ENCODE results near the gene NRAP.

The NRAP gene

GRCh38 chr10:113605268-113605978, 58.4 kb downstream of the NRAP start:
- Histone ChIP-seq H3K9me3 (ENCODE audit: control insufficient read depth, low read length) (no peaks in the 10 kb centered on the region), H3K4me1 (ENCODE audit: control insufficient read depth, insufficient read depth, low read length, poor library complexity, severe bottlenecking) (no peaks in the 10 kb centered on the region), H3K36me3 (ENCODE audit: control insufficient read depth, insufficient read depth, low read length) (no peaks in the 10 kb centered on the region), H3K27ac (ENCODE audit: low read depth, low read length, severe bottlenecking) (no peak overlapping the region), H3K4me3 (ENCODE audit: extremely low read depth, insufficient read depth, low read length, poor library complexity, severe bottlenecking) (no peak overlapping the region)
- 88 to 97% methylated on average over 8 to 9 of the region's 13 CpGs for WGBS, 2 experiments (ENCODE audit: insufficient coverage in 2 of 2)

GRCh38 chr10:113604572-113604971, 59.3 kb downstream of the NRAP start:
- Histone ChIP-seq H3K4me1 (ENCODE audit: control insufficient read depth, insufficient read depth, low read length, poor library complexity, severe bottlenecking) (no peaks in the 10 kb centered on the region), H3K4me3 (ENCODE audit: extremely low read depth, insufficient read depth, low read length, poor library complexity, severe bottlenecking) (no peak overlapping the region), H3K36me3 (ENCODE audit: control insufficient read depth, insufficient read depth, low read length) (no peaks in the 10 kb centered on the region), H3K27ac (ENCODE audit: low read depth, low read length, severe bottlenecking) (no peak overlapping the region), H3K9me3 (ENCODE audit: control insufficient read depth, low read length) (no peaks in the 10 kb centered on the region)
- WGBS, 2 experiments (ENCODE audit: insufficient coverage in 2 of 2) = 92 to 95% methylated on average over 9 to 11 of the region's 12 CpGs

- Histone ChIP-seq H3K9me3 (ENCODE audit: control insufficient read depth, low read length) (no peaks in the 10 kb centered on the region), H3K4me1 (ENCODE audit: control insufficient read depth, insufficient read depth, low read length, poor library complexity, severe bottlenecking) (no peaks in the 10 kb centered on the region), H3K4me3 (ENCODE audit: extremely low read depth, insufficient read depth, low read length, poor library complexity, severe bottlenecking) (no peak overlapping the region), H3K36me3 (ENCODE audit: control insufficient read depth, insufficient read depth, low read length) (no peaks in the 10 kb centered on the region), H3K27ac (ENCODE audit: low read depth, low read length, severe bottlenecking) (no peak overlapping the region)
- 88 to 92% methylated on average over 13 of the region's 13 CpGs for WGBS, 2 experiments (ENCODE audit: insufficient coverage in 2 of 2)
Measured at GRCh38 chr10:113603057-113603777, 60.6 kb downstream of the NRAP start.

- WGBS, 2 experiments (ENCODE audit: insufficient coverage in 2 of 2) = 75 to 88% methylated on average over 1 of the region's 3 CpGs
- no peak overlapping the region for H3K27ac ChIP-seq (ENCODE audit: low read depth, low read length, severe bottlenecking)
- no peaks in the 10 kb centered on the region for H3K36me3 ChIP-seq (ENCODE audit: control insufficient read depth, insufficient read depth, low read length)
- H3K9me3 ChIP-seq (ENCODE audit: control insufficient read depth, low read length) = no peaks in the 10 kb centered on the region
- H3K4me1 ChIP-seq (ENCODE audit: control insufficient read depth, insufficient read depth, low read length, poor library complexity, severe bottlenecking) = no peaks in the 10 kb centered on the region
- no peak overlapping the region for H3K4me3 ChIP-seq (ENCODE audit: extremely low read depth, insufficient read depth, low read length, poor library complexity, severe bottlenecking)
Measured at GRCh38 chr10:113600569-113600968, 63.3 kb downstream of the NRAP start.

GRCh38 chr10:113594652-113595051, 69.2 kb downstream of the NRAP start:
- Histone ChIP-seq H3K27ac (ENCODE audit: low read depth, low read length, severe bottlenecking) (no peak overlapping the region), H3K36me3 (ENCODE audit: control insufficient read depth, insufficient read depth, low read length) (no peaks in the 10 kb centered on the region), H3K9me3 (ENCODE audit: control insufficient read depth, low read length) (no peaks in the 10 kb centered on the region), H3K4me3 (ENCODE audit: extremely low read depth, insufficient read depth, low read length, poor library complexity, severe bottlenecking) (no peak overlapping the region), H3K4me1 (ENCODE audit: control insufficient read depth, insufficient read depth, low read length, poor library complexity, severe bottlenecking) (no peaks in the 10 kb centered on the region)
- 77 to 80% methylated on average over 12 to 13 of the region's 13 CpGs for WGBS, 2 experiments (ENCODE audit: insufficient coverage in 2 of 2)

GRCh38 chr10:113592380-113592779, 71.5 kb downstream of the NRAP start:
- no peaks in the 10 kb centered on the region for H3K36me3 ChIP-seq (ENCODE audit: control insufficient read depth, insufficient read depth, low read length)
- no peaks in the 10 kb centered on the region for H3K9me3 ChIP-seq (ENCODE audit: control insufficient read depth, low read length)
- no peak overlapping the region for H3K27ac ChIP-seq (ENCODE audit: low read depth, low read length, severe bottlenecking)
- H3K4me1 ChIP-seq (ENCODE audit: control insufficient read depth, insufficient read depth, low read length, poor library complexity, severe bottlenecking) = no peaks in the 10 kb centered on the region
- H3K4me3 ChIP-seq (ENCODE audit: extremely low read depth, insufficient read depth, low read length, poor library complexity, severe bottlenecking) = no peak overlapping the region
- WGBS, 2 experiments (ENCODE audit: insufficient coverage in 2 of 2) = 83 to 96% methylated on average over 4 to 6 of the region's 8 CpGs

GRCh38 chr10:113590581-113590980, 73.3 kb downstream of the NRAP start:
- H3K4me3 ChIP-seq (ENCODE audit: extremely low read depth, insufficient read depth, low read length, poor library complexity, severe bottlenecking) = no peak overlapping the region
- no peak overlapping the region for H3K27ac ChIP-seq (ENCODE audit: low read depth, low read length, severe bottlenecking)
- whole genome bisulfite sequencing, 2 experiments (ENCODE audit: insufficient coverage in 2 of 2) = 88 to 94% methylated on average over 12 of the region's 12 CpGs
- H3K36me3 ChIP-seq (ENCODE audit: control insufficient read depth, insufficient read depth, low read length) = no peaks in the 10 kb centered on the region
- no peaks in the 10 kb centered on the region for H3K4me1 ChIP-seq (ENCODE audit: control insufficient read depth, insufficient read depth, low read length, poor library complexity, severe bottlenecking)
- H3K9me3 ChIP-seq (ENCODE audit: control insufficient read depth, low read length) = no peaks in the 10 kb centered on the region

- no peaks in the 10 kb centered on the region for H3K36me3 ChIP-seq (ENCODE audit: control insufficient read depth, insufficient read depth, low read length)
- no peak overlapping the region for H3K27ac ChIP-seq (ENCODE audit: low read depth, low read length, severe bottlenecking)
- no peaks in the 10 kb centered on the region for H3K4me1 ChIP-seq (ENCODE audit: control insufficient read depth, insufficient read depth, low read length, poor library complexity, severe bottlenecking)
- WGBS, 2 experiments (ENCODE audit: insufficient coverage in 2 of 2) = 82 to 89% methylated on average over 13 of the region's 13 CpGs
- no peak overlapping the region for H3K4me3 ChIP-seq (ENCODE audit: extremely low read depth, insufficient read depth, low read length, poor library complexity, severe bottlenecking)
- H3K9me3 ChIP-seq (ENCODE audit: control insufficient read depth, low read length) = no peaks in the 10 kb centered on the region
Measured at GRCh38 chr10:113589201-113589770, 74.6 kb downstream of the NRAP start.

- no peak overlapping the region for H3K27ac ChIP-seq (ENCODE audit: low read depth, low read length, severe bottlenecking)
- no peak overlapping the region for H3K4me3 ChIP-seq (ENCODE audit: extremely low read depth, insufficient read depth, low read length, poor library complexity, severe bottlenecking)
- H3K36me3 ChIP-seq (ENCODE audit: control insufficient read depth, insufficient read depth, low read length) = no peaks in the 10 kb centered on the region
- H3K4me1 ChIP-seq (ENCODE audit: control insufficient read depth, insufficient read depth, low read length, poor library complexity, severe bottlenecking) = no peaks in the 10 kb centered on the region
- no peaks in the 10 kb centered on the region for H3K9me3 ChIP-seq (ENCODE audit: control insufficient read depth, low read length)
- WGBS, 2 experiments (ENCODE audit: insufficient coverage in 2 of 2) = 78 to 100% methylated on average over 1 of the region's 1 CpG
Measured at GRCh38 chr10:113585949-113586348, 77.9 kb downstream of the NRAP start.

GRCh38 chr10:113583571-113583970, 80.3 kb downstream of the NRAP start:
- Histone ChIP-seq H3K4me1 (ENCODE audit: control insufficient read depth, insufficient read depth, low read length, poor library complexity, severe bottlenecking) (no peaks in the 10 kb centered on the region), H3K9me3 (ENCODE audit: control insufficient read depth, low read length) (no peaks in the 10 kb centered on the region)
- 72 to 89% methylated on average over 2 to 3 of the region's 3 CpGs for WGBS, 2 experiments (ENCODE audit: insufficient coverage in 2 of 2)

GRCh38 chr10:113581092-113581491, 82.7 kb downstream of the NRAP start:
- no peak overlapping the region for H3K4me3 ChIP-seq (ENCODE audit: extremely low read depth, insufficient read depth, low read length, poor library complexity, severe bottlenecking)
- no peaks in the 10 kb centered on the region for H3K9me3 ChIP-seq (ENCODE audit: control insufficient read depth, low read length)
- no peak overlapping the region for H3K27ac ChIP-seq (ENCODE audit: low read depth, low read length, severe bottlenecking)
- no peaks in the 10 kb centered on the region for H3K4me1 ChIP-seq (ENCODE audit: control insufficient read depth, insufficient read depth, low read length, poor library complexity, severe bottlenecking)
- WGBS, 2 experiments (ENCODE audit: insufficient coverage in 2 of 2) = 89 to 90% methylated on average over 1 of the region's 1 CpG
- no peaks in the 10 kb centered on the region for H3K36me3 ChIP-seq (ENCODE audit: control insufficient read depth, insufficient read depth, low read length)

More at GRCh38 chr10:113583571-113583970, 80.3 kb downstream of the NRAP start:
- Histone ChIP-seq H3K27ac (ENCODE audit: low read depth, low read length, severe bottlenecking) (no peak overlapping the region), H3K4me3 (ENCODE audit: extremely low read depth, insufficient read depth, low read length, poor library complexity, severe bottlenecking) (no peak overlapping the region), H3K36me3 (ENCODE audit: control insufficient read depth, insufficient read depth, low read length) (no peaks in the 10 kb centered on the region)

Measured in mesodermal cell (in vitro differentiated cells).